ENCODE results near the gene SLC25A47.
"Not testable (repeated sequence)": the region's sequence is repeated elsewhere in the genome, so short reads cannot be mapped to it uniquely, and the experiment has no call there.

Gene SLC25A47

DNA sequence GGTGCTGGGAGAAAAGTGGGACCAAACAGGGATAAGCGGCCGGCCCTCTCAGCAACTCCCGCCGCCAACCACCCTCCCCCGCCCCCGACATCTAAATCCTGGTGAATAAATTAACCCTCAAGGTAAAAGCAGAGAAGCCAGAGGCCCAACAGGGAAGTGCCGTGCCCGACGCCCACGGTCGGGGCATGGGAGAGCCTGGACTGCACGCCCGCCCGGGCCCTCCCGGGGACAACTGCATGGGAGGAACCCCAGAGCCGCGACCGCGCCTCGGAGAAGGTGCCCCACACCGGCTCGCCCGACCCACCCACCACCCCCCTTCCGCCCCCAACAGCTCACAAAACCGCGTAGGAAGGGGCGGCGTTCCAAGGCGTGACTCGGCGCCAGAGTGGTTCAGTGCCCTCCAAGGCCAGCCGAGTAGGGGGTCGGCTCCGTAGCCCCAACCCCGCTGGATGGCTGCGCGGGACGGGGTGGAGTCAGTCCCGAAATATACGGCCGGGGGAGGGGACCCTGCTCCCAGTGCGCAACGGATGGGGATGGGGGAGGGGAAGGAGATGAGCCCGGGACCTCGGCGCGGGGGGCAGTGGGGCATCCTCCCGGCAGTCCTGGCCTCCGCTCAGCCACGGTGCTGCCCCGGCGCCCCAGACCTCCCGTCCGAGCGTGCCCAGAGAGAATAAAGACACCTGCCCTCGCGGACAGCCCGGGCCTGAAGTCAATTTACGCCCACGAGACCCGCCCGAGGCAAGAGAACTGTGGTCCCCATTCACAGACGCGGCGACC lies 17.6 kb upstream of the SLC25A47 start:
- TF ChIP-seq, protein P1, sequence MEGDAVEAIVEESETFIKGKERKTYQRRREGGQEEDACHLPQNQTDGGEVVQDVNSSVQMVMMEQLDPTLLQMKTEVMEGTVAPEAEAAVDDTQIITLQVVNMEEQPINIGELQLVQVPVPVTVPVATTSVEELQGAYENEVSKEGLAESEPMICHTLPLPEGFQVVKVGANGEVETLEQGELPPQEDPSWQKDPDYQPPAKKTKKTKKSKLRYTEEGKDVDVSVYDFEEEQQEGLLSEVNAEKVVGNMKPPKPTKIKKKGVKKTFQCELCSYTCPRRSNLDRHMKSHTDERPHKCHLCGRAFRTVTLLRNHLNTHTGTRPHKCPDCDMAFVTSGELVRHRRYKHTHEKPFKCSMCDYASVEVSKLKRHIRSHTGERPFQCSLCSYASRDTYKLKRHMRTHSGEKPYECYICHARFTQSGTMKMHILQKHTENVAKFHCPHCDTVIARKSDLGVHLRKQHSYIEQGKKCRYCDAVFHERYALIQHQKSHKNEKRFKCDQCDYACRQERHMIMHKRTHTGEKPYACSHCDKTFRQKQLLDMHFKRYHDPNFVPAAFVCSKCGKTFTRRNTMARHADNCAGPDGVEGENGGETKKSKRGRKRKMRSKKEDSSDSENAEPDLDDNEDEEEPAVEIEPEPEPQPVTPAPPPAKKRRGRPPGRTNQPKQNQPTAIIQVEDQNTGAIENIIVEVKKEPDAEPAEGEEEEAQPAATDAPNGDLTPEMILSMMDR (conservative IDR thresholded peaks at IDR 0.05; ENCODE audit: low read depth): no peak
- H3K27ac ChIP-seq: peak overlapping the region; percentile 83
- ChIA-PET POLR2A (ENCODE audit: low non-redundant PET) (no interaction called here), CTCF (interaction anchor here (1.2 to 1.7 kb wide), 3 partner anchors 21 to 72 kb away, joined by 4 to 7 read pairs (median 4); no protein-coding TSS in a partner anchor)
- DNase-seq (ENCODE audit: low spot score): no peak

DNA sequence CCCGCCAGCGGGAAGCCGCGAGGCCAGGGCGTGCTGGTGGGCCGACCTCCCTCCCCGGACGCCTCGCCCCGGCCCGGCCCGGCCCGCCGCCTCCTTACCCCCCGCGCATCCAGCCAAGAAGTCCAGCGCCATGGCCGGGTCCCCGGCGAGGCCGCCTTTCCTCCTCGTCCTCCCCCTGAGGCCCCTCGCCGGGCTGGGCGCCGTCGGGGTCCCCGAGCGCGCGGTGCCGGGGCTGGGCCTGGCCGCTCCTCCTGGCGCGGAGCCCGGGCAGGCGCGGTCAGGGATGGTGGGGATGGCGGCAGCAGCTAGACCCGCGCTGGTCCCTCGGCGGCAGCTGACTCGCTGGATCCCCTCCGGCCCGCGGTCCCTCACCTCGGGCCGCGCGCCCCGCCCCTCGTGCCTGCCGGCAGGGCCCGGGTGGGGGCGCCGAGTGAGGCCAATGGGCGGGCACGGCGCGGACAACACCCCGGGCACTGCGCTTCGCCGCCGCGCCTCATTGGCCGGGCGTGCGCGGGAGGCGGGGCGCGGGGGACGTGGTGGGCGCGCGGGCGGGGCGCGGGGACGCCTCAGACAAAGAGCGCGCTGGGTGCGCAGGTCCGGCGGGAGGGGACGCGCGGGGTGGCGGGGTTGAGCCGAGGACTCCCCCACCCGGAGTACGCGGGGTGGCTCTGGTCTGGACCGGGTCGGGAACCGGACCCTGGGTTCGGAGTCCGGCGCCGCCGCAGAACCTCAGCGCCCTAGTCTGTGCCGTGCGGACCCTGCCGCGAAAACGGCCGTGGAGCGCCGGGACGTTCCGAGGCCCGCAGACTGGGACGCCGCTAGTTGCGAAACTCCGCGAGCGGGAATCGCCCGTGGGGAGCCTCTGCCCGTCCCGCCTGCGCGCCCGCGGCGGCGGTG lies 16.8 kb upstream of the SLC25A47 start, which contains the start of gene SLC25A29:
TSS of gene SLC25A29 (minus strand) at position 344 of the 897 bp plus-strand sequence. CDS start at position 132, 212 bp downstream.
- H3K27ac ChIP-seq: peak within 1 kb of the TSS; percentile 83
- DNase-seq (ENCODE audit: low spot score): peak; percentile 94
- TF ChIP-seq, protein P1 (conservative IDR thresholded peaks at IDR 0.05; ENCODE audit: low read depth): no peak
- ChIA-PET POLR2A (ENCODE audit: low non-redundant PET) (no interaction called here), CTCF (no interaction called here)

DNA sequence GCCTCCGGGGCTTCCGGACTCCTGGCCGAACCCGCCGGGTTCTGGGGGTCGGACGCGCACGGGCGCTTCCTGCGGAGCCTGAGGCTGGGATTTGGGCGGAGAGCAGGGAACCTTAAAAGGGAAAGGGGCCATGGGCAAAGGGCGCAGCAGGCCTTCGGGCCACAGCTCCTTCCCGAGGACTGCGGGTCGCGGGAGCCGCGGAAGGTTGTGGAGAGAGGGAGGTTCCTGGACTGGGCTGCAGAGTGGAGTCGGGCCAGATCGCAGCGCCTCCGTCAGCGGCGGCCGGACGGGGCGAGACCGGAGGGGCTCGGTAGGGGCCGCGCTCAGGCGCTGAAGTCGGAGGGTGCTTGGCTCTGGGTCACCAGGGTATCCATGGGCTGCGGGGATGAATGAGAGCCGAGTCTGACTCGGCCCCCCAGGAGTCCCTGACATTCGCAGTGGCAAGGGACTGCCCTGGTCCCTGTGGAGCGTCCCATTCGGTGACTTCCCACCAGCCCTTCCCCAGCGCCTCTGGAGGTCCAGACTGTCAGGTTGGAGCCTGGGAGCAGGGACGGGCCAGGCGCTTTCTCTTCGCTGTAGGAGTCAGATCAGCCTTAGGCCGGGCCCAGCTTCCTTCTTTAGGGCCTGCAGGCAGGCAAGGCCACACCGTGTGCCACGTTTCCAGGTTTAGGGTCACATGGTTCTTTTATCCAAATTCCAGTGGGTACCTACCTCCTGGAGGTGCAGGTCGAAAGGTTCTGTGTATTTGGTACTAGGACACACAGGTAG lies 16.0 kb upstream of the SLC25A47 start:
- ChIA-PET CTCF (interaction anchor here (0.6 kb wide), 1 partner anchor 24 kb away, joined by 3 read pairs; no protein-coding TSS in a partner anchor), POLR2A (ENCODE audit: low non-redundant PET) (no interaction called here)
- no peak for DNase-seq (ENCODE audit: low spot score)
- TF ChIP-seq, protein P1 (conservative IDR thresholded peaks at IDR 0.05; ENCODE audit: low read depth): no peak
- H3K27ac ChIP-seq: peak overlapping the region; percentile 83

- ChIA-PET POLR2A (ENCODE audit: low non-redundant PET) (no interaction called here), CTCF (interaction anchor here (0.6 to 0.7 kb wide), 2 partner anchors 18 to 24 kb away, joined by 3 to 4 read pairs; no protein-coding TSS in a partner anchor)
- peak overlapping the region; percentile 83; the same call in 1 of the 2 replicates for H3K27ac ChIP-seq
- TF ChIP-seq, protein P1 (conservative IDR thresholded peaks at IDR 0.05; ENCODE audit: low read depth): no peak
- no peak for DNase-seq (ENCODE audit: low spot score)
These were observed 15.2 kb upstream of the SLC25A47 start for GRCh38 chr14:100307766-100308426.

DNA sequence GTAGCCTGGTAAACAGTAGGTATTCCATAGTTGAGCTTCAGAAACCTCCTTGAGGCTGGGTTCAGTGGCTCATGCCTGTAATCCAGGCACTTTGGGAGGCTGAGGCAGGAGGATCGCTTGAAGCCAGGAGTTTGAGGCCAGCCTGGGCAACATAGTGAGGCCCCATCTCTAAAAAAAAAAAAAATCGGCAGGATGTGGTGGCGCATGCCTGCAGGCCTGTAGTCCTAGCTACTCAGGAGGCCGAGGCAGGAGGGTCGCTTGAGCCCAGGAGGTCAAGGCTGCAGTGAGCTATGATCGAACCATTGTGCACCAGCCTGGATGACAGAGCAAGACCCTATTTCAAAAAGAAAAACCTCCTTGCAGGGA lies 14.7 kb upstream of the SLC25A47 start:
- CTCF ChIA-PET: interaction anchor here (0.7 to 0.9 kb wide), 2 partner anchors 18 to 22 kb away, joined by 3 to 4 read pairs; no protein-coding TSS in a partner anchor
- H3K27ac ChIP-seq; POLR2A ChIA-PET (ENCODE audit: low non-redundant PET); DNase-seq (ENCODE audit: low spot score): not testable (repeated sequence)

GRCh38 chr14:100309028-100309737 lies 14.0 kb upstream of the SLC25A47 start:
- CTCF ChIA-PET: interaction anchor here (0.7 to 0.9 kb wide), 3 partner anchors 23 to 27 kb away, joined by 3 to 4 read pairs (median 3); no protein-coding TSS in a partner anchor

DNA sequence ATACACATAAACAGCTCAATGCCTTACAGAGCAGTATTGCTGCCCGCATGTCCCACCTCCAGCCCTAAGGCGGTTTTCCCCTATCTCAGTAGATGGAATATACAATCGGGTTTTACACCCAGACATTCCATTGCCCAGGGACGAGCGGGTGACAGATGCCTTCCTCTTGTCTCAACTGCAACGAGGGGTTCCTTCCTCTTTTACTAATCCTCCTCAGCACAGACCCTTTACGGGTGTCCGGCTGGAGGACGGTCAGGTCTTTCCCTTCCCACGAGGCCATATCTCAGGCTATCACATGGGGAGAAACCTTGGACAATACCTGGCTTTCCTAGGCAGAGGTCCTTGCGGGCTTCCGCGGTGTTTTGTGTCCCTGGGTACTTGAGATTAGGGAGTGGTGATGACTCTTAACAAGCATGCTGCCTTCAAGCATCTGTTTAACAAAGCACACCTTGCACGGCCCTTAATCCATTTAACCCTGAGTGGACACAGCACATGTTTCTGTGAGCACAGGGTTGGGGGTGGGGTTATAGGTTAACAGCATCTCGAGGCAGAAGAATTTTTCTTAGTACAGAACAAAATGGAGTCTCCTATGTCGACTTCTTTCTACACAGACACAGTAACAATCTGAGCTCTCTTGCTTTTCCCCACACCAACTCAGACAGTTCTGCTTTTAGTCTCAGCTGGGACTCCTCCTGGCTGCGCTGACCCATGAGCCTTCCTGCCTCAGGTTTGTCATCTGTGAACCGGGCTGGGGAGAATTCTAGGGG lies 10.8 kb upstream of the SLC25A47 start:
- H3K27ac ChIP-seq; POLR2A ChIA-PET (ENCODE audit: low non-redundant PET); DNase-seq (ENCODE audit: low spot score): not testable (repeated sequence)
- CTCF ChIA-PET: interaction anchor here (0.8 kb wide), 1 partner anchor 29 kb away, joined by 3 read pairs; no protein-coding TSS in a partner anchor

More at GRCh38 chr14:100309028-100309737, 14.0 kb upstream of the SLC25A47 start:
- no peak for DNase-seq (ENCODE audit: low spot score)
- H3K27ac ChIP-seq: peak overlapping the region; percentile 47
- POLR2A ChIA-PET (ENCODE audit: low non-redundant PET): no interaction called here
- TF ChIP-seq, protein P1 (conservative IDR thresholded peaks at IDR 0.05; ENCODE audit: low read depth): no peak

Measured in RWPE1 (cell line).